ENCODE measurements around the gene NMB. TPM values are rescaled to one million over a fixed set of nuclear protein-coding genes. Genes with fewer than 3 reads are reported as not detected.

The NMB gene
- total and polyA plus RNA-seq, 2 of the 13 experiments (the other 11 are each of a cell fraction or from before 2014, with no cell fraction given): 10.4 to 25.4 TPM

- no peak overlapping the region for H3K4me2 ChIP-seq (ENCODE audit: low read depth, low read length)
- H3K27me3 ChIP-seq (ENCODE audit: control insufficient read depth in 1 of 2, insufficient read depth in 2 of 2, low read length in 2 of 2): no peaks in the 10 kb centered on the region
- FAIRE-seq: no peak
- H3K27ac ChIP-seq (ENCODE audit: extremely low read length, insufficient read depth, low read length): no peak overlapping the region
- no peak overlapping the region for H3K4me3 ChIP-seq (replicated peaks in 1 of 3; ENCODE audit: insufficient read depth in 1 of 3, low read depth in 2 of 3, low read length in 3 of 3)
- no peak for ATAC-seq
- CTCF ChIA-PET (ENCODE audit: low intra/inter-chr PET ratio, low total read pairs): no interaction called here
- no peaks in the 10 kb centered on the region for H4K20me1 ChIP-seq (ENCODE audit: insufficient read depth, low read length)
- no peak overlapping the region for H2AFZ ChIP-seq (ENCODE audit: low read length)
- no peak for TF ChIP-seq ZNF557 (CRISPR knock-in tag; IDR thresholded peaks at IDR 0.05)
- TF ChIP-seq KDM4B (CRISPR knock-in tag; IDR thresholded peaks at IDR 0.05): no peak
- TF ChIP-seq ZFP36 (IDR thresholded peaks at IDR 0.05; ENCODE audit: borderline replicate concordance, low read depth, low read length, partially characterized antibody): no peak
- TF ChIP-seq PBX2 (CRISPR knock-in tag; IDR thresholded peaks at IDR 0.05): no peak
- TF ChIP-seq ELF3 (CRISPR knock-in tag; IDR thresholded peaks at IDR 0.05): no peak
- no peak for TF ChIP-seq GABPA (IDR thresholded peaks at IDR 0.05; ENCODE audit: low read depth, low read length)
- no peak for TF ChIP-seq GABPA (CRISPR knock-in tag; IDR thresholded peaks at IDR 0.05; ENCODE audit: low read depth)
- no peak for TF ChIP-seq NFIC (IDR thresholded peaks at IDR 0.05; ENCODE audit: low read length)
- TF ChIP-seq ZNF605 (CRISPR knock-in tag; IDR thresholded peaks at IDR 0.05): no peak
- TF ChIP-seq CENPT (CRISPR knock-in tag; IDR thresholded peaks at IDR 0.05; ENCODE audit: low read depth): no peak
- TF ChIP-seq MED8 (CRISPR knock-in tag; IDR thresholded peaks at IDR 0.05; ENCODE audit: insufficient replicate concordance): no peak
- TF ChIP-seq ZNF674 (CRISPR knock-in tag; IDR thresholded peaks at IDR 0.05; ENCODE audit: low read depth): no peak
- intact Hi-C loops (cut with micrococcal nuclease; ENCODE audit: unreplicated experiment): no loop called here
- no peaks in the 10 kb centered on the region for H3K9me3 ChIP-seq (ENCODE audit: low read length)
- H3K4me1 ChIP-seq (ENCODE audit: insufficient read depth, low read length): peaks cover 8% of the 10 kb centered on the region; the same call in 1 of the 2 replicates
- no peaks in the 10 kb centered on the region for H3K79me2 ChIP-seq (ENCODE audit: insufficient read depth, low read length)
- BruUV-seq (replicated peaks): no TSS peak
- H3K36me3 ChIP-seq (replicated peaks in 1 of 2; ENCODE audit: control insufficient read depth in 1 of 2, insufficient read depth in 2 of 2, low read length in 2 of 2): peaks cover 8 to 45% of the 10 kb centered on the region in 2 experiments; a peak in 4 of 5 replicates
- in situ Hi-C loops (cut with HindIII; ENCODE audit: extremely low pct_ligation_motif_present, low pct_unique_long_range_greater_than_20kb): no loop called here
- POLR2A ChIA-PET: no interaction called here
- H3K9ac ChIP-seq (ENCODE audit: insufficient read depth, low read depth, low read length): no peak overlapping the region
- no peak for DNase-seq (ENCODE audit: low spot score)
- 96% methylated on average over 8 of the region's 8 CpGs for WGBS (ENCODE audit: low lambda C conversion rate)
These were observed 11.7 kb upstream of the NMB start for GRCh38 chr15:84669726-84670125.
